ENCODE measurements around the gene KAT14.
"Not testable (repeated sequence)": the region's sequence is repeated elsewhere in the genome, so short reads cannot be mapped to it uniquely, and the experiment has no call there.

The KAT14 gene

DNA sequence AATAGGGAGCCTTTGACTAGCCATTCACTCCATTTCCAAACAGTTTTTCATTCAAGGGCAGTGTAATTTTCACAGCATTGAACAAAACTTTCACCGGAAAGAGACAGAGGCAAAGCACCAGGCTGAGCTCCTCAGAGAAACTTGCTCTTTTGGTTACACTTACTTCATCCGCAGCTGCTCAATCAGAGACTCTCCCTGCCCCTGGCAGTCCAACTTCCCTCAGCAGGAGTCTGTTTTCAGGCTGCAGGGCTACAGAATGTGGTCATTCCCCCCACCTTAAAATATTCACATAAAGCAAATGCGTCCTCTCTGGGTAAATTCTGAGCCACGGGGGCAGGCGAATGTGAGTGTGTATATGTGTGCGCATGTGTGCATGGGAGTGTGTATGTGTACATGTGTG lies 80.6 kb downstream of the KAT14 start:
- no peak for DNase-seq (ENCODE audit: low read depth)

DNA sequence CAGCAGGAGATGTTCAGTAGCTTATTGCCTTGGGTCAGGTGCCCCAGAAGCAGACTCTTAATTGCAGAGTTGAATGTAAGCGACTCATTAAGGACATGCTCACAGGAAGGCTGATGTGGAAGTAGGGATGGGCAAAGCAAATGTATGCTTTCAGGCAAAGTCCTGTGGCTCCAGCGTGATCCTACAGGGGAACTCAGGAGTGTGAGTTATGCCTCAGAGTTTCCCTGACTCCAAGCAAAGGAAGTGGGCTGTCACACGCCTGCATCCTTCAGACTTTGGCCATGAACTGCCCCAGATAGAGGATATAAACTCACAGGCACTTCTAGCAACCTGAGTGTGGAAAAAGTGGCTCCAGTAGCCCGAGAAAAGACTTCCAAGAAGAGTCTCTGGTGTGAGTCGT lies 85.7 kb downstream of the KAT14 start:
- DNase-seq (ENCODE audit: low read depth), result no peak

DNA sequence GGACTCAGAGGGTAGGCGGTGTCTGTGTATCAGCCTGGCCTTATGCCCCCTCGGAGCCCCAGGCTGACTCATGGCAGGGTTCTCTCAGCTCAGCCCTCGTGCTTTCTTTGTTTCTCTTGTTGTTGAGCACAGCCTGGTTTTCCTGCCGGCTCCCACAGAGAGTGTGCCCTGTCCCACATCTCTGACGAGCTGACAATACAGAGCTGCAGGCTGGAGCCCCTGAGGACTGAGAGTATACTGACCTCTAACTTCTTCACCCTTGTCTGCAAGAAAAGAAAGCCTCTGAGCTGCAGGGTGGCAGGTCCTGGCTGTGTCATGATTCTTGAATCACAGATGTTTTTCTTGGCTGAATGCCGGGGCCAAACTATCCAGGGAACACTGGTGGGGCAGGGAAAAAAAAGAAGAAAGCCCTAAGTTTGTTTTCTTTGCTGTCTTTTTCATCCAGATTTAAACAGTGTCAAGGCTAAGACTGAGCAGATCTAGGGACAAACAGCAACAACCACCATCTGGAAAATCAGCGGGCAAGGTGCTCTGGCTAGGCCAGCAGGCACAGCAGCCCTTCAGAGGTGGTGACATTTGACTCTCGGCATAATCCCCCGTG lies 87.4 kb downstream of the KAT14 start:
- DNase-seq (ENCODE audit: low read depth), result peak; percentile 62

DNA sequence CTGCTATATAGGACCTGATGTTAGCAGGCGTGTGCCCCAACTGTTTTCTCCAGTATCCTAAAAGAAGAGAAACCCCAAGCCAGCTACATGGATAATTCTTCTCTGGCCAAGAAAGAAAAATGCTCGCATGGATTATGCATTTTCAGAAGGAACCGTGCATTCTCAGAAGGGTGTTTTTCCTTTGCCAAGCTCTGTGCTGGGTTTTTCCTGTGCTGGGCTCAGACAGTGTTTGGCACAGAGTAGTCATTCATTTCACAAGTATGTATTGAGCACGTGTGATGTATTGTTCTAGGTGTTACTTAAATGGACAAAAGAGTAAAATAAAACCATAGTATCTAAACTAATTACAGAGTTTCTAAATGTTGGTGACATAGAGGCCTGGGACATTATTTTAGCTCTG lies 88.0 kb downstream of the KAT14 start:
- DNase-seq (ENCODE audit: low read depth), result peak; percentile 7

DNA sequence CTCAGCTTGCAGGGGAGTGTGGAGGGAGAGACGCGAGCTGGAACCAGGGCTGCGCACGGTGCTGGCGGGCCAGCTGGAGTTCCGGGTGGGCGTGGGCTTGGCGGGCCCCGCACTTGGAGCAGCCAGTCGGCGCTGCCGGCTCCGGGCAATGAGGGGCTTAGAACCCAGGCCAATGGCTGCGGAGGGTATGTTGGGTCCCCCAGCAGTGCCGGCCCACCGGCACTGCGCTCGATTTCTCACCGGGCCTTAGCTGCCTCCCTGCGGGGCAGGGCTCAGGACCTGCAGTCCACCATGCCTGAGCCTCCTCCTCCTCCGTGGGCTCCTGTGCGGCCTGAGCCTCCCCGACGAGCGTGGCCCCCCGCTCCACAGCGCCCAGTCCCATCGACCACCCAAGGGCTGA lies 89.1 kb downstream of the KAT14 start:
- not testable (repeated sequence) for DNase-seq (ENCODE audit: low read depth)

DNA sequence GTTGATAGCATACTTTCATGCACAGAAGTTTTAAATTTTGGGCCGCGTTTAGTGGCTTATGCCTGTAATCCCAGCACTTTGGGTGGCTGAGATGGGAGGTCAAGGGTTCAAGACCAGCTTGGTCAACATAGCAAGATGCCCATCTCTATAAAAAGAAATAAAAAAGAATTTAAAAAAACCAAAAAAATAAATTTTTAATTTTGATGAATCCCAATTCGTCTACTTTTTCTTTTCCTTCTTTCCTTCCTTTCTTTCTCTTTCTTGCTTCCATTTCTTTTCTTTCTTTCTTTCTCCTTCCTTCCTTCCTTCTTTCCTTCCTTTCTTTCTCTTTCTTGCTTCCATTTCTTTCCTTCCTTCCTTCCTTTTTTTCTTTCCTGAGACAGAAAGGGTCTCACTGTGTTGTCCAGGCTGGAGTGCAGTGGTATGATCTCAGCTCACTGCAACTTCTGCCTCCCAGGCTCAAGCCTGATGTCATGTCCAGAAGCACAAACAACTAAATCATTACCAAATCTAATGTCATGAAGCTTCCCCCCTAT lies 95.8 kb downstream of the KAT14 start:
- no peak for DNase-seq (ENCODE audit: low read depth)
